Inferior parietal cortex (tissue), 1 donor: ENCODE data around the gene SCNM1.
A peak's percentile ranks its signal among the peaks of the same experiment; 100 is the strongest.
"Not testable (repeated sequence)": the region's sequence is repeated elsewhere in the genome, so short reads cannot be mapped to it uniquely, and the experiment has no call there.

Experiments
- DNase-seq: peaks from one replicate; pipeline ENCODE4 v3.0.0-alpha.2; 2016; ENCODE audit errors: extremely low spot score

Gene SCNM1

DNA sequence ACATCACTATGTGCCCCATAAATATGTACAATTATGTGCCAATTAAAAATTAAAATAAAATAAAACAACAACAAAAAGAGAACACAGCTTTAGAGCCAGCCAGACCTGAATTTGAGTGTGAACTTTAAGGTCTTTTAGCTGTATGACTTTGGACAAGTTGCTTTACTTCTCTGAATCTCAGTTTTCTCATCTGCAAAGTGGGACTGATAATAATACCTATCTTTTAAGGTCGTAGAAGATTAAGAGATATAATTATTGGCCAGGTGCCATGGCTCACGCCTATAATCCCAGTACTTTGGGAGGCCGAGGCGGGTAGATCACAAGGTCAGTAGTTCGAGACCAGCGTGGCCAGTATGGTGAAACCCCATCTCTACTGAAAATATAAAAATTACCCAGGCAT, 27.4 kb downstream of the SCNM1 start:
- DNase-seq, result no peak

DNA sequence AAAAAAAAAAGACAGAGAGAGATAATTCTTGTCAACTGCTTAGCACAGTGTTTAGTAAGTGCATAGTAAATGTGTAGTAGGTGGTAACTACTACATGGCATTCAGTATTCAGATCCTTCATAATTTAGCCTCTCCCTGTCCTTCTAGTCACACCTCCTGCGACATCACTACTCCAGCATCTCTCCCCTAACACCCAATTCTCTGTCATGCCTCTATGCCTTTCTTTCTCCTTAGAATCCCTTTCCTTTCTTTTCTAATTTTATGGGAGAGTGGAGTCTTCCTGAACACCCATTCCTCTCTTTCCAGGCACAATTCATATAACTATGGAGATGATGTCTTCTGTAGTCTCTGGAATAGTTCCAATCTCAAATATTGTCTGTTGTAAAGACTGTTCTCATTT, 27.9 kb downstream of the SCNM1 start:
- DNase-seq, result no peak

DNA sequence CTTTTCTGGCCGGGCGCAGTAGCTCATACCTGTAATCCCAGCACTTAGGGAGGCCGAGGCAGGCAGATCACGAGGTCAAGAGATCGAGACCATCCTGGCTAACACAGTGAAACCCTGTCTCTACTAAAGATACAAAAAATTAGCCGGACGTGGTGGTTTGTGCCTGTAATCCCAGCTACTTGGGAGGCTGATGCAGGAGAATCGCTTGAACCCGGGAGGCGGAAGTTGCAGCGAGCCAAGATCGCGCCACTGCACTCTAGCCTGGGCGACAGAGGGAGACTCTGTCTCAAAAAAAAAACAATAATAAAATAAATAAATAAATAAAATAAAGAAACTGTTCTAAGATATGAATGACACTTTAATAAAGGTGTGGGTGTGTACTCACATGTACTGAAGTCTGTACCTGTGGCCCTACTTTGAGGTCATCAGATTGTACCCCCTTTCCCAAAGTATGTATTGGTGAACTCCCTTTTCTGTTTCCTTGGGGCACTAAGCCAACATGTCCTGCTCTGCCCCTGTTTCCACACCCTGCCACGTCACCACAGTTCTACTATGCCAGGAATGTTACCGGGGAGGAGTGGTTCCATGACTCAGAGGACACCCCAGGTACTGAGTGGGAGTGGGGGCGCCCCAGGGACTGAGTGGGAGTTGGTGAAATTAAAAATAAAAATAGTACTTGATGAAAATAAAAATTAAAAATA, 29.1 kb downstream of the SCNM1 start:
- DNase-seq, result not testable (repeated sequence)

DNA sequence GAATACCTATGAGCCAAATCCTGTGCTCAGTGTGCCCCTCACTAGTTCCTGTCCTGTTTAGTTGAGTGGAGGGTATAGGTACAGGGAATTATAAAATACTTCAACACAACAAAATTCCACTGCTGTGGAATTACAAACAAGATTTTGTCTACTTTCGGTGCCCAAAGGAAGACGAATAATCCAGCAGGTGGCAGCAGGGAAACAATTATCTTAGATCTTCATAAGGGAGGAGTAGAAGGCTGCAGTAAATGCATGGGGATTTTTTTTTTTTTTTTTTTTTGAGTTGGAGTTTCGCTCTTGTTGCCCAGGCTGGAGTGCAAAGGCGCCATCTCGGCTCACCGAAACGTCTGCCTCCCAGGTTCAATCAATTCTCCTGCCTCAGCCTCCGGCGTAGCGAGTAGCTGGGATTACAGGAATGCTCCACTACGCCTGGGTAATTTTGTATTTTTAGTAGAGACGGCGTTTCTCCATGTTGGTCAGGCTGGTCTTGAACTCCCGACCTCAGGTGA, 30.4 kb downstream of the SCNM1 start:
- peak; percentile 91 for DNase-seq

DNA sequence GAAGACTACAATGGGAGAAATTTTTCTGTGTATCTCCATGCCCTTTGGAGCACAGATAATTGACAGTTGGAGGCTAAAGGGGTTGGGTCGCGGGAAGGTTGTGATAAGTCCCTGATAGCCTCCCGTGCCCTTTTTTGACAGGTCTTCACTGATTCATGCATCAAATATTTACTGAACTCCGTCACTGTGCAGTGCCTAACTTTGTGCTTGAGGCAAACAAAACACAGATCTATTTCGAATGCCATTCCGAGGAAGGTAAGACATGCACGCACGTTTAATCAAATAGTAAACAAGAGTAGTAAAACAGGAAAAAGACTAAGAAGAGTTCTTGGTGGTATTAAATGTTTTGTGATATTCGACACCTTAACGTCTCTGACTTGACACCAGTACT, 31.9 kb downstream of the SCNM1 start:
- no peak for DNase-seq

DNA sequence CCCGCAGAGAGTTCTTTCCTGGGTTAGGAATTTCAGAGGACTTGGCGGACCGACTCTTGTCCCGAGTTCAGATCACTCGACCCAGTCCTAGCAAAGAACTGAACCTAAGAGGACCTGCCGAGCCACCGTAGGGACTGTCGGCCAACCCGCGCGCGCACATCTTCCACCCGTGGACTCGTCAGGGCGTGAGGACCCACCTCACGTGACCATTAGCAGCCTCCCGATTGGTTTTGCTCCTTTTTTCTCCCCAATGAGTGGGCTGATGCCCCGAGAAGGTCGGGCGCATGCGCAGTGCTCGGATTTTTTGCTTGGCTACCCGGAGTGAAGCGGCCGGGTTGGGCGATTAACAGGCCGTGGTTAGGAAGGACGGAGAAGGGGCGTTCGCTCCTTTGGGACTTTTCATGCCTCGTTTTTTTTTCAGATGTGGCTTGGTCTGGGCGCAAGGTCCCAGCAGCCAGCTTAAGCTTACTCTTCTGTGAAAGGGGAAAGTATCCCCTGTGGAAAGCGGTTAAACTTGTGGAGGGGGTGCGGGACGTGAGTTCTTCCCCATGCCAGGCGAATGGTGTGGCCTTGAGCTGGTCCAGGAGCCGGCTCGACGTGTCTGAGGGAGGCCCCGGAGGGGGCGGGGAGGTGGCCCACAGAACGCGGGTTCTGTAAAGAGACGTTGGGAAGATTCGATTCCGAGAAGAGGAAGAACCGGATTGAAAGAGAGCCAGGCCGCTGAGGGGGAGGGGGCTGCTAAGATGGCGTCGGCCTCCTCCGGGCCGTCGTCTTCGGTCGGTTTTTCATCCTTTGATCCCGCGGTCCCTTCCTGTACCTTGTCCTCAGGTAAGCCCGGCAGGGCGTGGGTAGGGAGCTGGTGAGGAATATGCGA, 32.5 kb downstream of the SCNM1 start, which contains the start of gene PIP5K1A:
TSS of gene PIP5K1A (plus strand) at position 299 of the 874 bp plus-strand sequence. CDS start at position 744, 445 bp downstream.
- peak; percentile 100 for DNase-seq

DNA sequence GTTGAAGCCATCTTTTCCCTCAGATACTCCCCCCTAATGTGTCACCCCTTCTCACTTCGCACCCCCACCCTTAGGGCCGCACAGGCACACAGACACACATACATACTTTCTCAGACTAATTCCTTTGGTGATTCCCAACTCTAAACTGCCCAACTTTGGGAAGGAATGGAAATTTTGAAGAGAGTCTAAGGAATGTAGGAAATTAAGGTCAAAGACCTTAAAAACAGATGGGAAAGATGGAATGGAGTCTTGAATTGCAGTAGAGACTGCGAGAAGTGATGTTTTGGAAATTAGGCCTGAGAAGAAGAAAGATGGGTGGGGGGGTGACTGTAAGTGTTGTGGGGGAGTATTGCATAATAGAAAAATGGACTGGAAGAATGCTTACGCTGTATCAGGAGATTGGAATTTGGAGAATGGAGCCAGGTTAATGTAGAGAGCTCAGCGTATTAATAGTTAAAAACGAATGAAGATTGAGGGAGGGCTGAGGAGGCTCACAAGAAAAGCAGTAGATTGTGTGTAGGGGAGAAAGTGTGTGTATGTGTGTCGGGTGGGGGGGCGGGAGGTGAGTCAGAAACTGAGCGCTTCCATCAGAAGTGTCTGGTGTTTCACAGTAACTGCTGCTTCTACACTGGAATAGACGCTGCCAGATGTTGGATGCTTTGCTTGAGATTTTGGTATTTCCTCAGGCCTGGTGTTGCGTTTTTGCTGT, 34.1 kb downstream of the SCNM1 start:
- DNase-seq, result no peak

DNA sequence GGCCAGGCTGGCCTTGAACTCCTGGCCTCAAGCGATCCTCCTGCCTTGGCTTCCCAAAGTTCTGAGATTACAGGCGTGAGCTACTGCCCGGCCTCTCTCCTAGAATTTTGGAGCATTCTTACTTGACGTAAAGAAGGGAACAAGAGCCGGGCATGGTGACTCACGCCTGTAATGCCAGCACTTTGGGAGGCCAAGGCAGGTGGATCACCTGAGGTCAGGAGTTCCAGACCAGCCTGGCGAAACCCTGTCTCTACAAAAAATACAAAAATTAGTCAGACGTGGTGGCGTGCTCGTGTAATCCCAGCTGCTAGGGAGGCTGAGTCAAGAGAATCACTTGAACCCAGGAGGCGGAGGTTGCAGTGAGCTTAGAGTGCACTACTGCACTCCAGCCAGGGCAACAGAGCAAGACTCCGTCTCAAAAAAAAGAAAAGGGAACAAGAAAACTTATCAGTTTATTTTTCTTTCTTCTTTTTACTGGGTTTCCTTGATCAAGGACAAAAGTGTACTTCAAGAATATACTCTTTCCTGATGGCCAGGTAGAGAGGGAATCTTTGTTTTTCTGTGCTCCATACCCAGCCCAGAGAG, 39.5 kb downstream of the SCNM1 start:
- DNase-seq, result not testable (repeated sequence)

DNA sequence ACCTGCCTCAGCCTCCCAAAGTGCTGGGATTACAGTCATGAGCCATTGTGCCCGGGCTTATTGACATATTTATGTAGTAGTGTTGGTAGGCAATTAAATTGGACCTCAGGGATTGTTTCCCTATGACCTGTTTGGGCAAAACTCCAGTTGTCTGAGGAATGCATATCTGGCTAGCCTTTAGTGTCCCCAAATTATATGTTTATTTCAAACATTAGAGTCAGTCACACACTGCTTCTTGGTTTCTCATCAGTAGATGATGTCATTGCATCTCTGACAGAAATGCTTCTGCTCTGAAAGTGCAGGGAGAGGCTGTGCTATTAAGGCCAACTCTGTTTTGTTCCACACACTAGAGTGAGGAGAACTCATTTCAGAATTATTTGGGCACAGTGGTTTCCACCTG, 44.9 kb downstream of the SCNM1 start:
- DNase-seq, result no peak

DNA sequence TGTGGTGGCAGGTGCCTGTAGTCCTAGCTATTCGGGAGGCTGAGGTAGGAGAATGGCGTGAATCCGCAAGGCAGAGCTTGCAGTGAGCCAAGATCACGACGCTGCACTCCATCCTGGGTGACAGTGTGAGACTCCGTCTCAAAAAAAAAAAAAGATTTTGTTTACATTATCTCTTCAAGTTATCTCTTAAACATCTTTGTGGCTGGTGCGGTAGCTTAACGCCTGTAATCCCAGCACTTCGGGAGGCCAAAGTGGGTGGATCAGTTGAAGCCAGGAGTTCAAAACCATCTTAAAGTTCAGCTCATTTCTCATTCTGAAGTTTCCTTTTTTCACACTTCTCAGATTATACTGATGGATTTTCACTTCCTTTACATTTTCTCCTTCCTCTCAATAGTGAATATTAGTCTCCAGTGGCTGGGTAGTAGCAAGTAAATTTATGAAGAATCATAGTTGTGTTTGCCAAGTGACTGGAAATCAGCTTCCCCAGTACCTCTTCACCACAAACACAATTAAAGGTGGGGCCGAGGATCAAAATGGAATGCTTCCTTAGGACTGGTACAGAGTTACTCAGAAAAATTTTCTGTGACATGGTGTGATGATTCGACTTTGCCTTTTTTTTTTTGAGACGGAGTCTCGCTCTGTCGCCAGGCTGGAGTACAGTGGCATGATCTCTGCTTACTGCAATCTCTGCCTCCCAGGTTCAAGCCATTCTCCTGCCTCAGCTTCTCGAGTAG, 46.2 kb downstream of the SCNM1 start:
- no peak for DNase-seq

DNA sequence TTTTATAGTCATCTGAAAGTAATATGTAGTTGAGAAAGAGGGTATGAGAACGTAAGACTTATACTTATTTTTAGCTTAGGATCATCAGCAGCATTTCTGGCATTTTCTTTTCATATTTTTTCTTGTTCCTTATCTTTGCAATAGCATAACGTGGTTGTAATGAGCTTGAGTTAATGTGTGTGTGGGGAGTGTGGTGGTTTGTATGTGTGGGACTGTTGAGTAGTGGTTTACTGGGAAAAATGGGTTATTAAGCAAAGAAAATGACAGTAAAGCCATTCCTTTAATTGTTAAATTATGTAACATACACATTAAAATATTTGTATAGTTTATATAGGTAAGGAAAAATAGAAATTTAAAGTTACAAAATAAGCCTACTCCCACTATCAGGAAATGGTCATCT, 47.6 kb downstream of the SCNM1 start:
- no peak for DNase-seq
